H1 (cell line): ENCODE measurements around the gene AATK. TPM values are rescaled to one million over a fixed set of nuclear protein-coding genes. Genes with fewer than 3 reads are reported as not detected.
A peak's percentile ranks its signal among the peaks of the same experiment; 100 is the strongest.

ENCODE experiments used
- CTCF ChIA-PET: fragments of 300-600 bp; sonication (Branson Sonifier 250); formaldehyde crosslinking; loops from one replicate; lab custom pipeline; 2021; ENCODE audit not compliant: partially characterized antibody; lab: Charles Lee
- POLR2A ChIA-PET: fragments of 300-600 bp; sonication (Branson Sonifier 250); formaldehyde crosslinking; loops from one replicate; lab custom pipeline; 2021; ENCODE audit warnings: inconsistent platforms; ENCODE audit not compliant: partially characterized antibody; lab: Charles Lee
- DNase-seq, 2 experiments: peaks; one replicate each; pipeline versions ENCODE4 v3.0.0 to v3.0.0-alpha.2; 2010 to 2022; ENCODE audit warnings: low spot score in 2 of 2, low read depth in 1 of 2, mixed read lengths in 1 of 2
- FAIRE-seq: peaks from 2 replicates; lab custom pipeline; 2011; peaks lifted over from hg19 to GRCh38; lab: Jason Lieb, UNC
- H2AFZ ChIP-seq: 2 replicates; pipeline ENCODE4 v1.8.1; 2012; ENCODE audit warnings: low read length, inconsistent platforms
- H2AK5ac ChIP-seq: 2 replicates; pipeline ENCODE4 v1.6.1; 2013; ENCODE audit warnings: low read depth, low read length
- H2BK120ac ChIP-seq: replicated peaks from 2 replicates; pipeline ENCODE3; 2013; ENCODE audit warnings: low read depth, low read length, inconsistent platforms
- H2BK12ac ChIP-seq: 2 replicates; pipeline ENCODE4 v1.6.1; 2013; ENCODE audit warnings: low read depth, low read length
- H2BK15ac ChIP-seq: 2 replicates; pipeline ENCODE4 v1.6.1; 2013; ENCODE audit warnings: low read length
- H2BK20ac ChIP-seq: 2 replicates; pipeline ENCODE4 v1.6.1; 2013; ENCODE audit warnings: low read length
- H2BK5ac ChIP-seq: 2 replicates; pipeline ENCODE4 v1.6.1; 2013; ENCODE audit warnings: low read depth, low read length
- H3K14ac ChIP-seq: 2 replicates; pipeline ENCODE4 v1.6.1; 2013; ENCODE audit warnings: inconsistent platforms; ENCODE audit not compliant: insufficient read length
- H3K18ac ChIP-seq: 2 replicates; pipeline ENCODE4 v1.6.1; 2013; ENCODE audit warnings: low read length; ENCODE audit errors: extremely low read depth
- H3K23ac ChIP-seq: 2 replicates; pipeline ENCODE4 v1.6.1; 2013; ENCODE audit warnings: inconsistent platforms; ENCODE audit not compliant: insufficient read length
- H3K23me2 ChIP-seq: 2 replicates; pipeline ENCODE4 v1.6.1; 2013; ENCODE audit warnings: low read depth, low read length
- H3K27ac ChIP-seq: 2 replicates; pipeline ENCODE4 v1.6.1; 2011; ENCODE audit warnings: low read depth, low read length, inconsistent platforms
- H3K27me3 ChIP-seq, 4 experiments: replicated peaks in 1 of 4; 1 replicate in 1 of 4; 2 replicates in 3 of 4; pipeline versions ENCODE4 v1.6.1 to v1.8.1; 2011 to 2013; ENCODE audit warnings: low read length in 3 of 4, mild to moderate bottlenecking in 3 of 4, inconsistent platforms in 2 of 4, mixed read lengths in 2 of 4, moderate library complexity in 1 of 4; ENCODE audit not compliant: control insufficient read depth in 3 of 4, insufficient read depth in 3 of 4; ENCODE audit errors: extremely low read depth in 1 of 4
- H3K36me3 ChIP-seq, 4 experiments: 2 replicates each; pipeline versions ENCODE4 v1.6.1 to v1.8.1; 2011 to 2013; ENCODE audit warnings: mild to moderate bottlenecking in 4 of 4, low read length in 3 of 4, moderate library complexity in 2 of 4, control low read depth in 1 of 4, inconsistent platforms in 1 of 4; ENCODE audit not compliant: insufficient read depth in 4 of 4, control insufficient read depth in 2 of 4
- H3K4ac ChIP-seq: replicated peaks from 2 replicates; pipeline ENCODE3; 2013; ENCODE audit warnings: low read length, low read depth, mixed read lengths, inconsistent platforms; ENCODE audit not compliant: insufficient read length
- H3K4me1 ChIP-seq, 4 experiments: replicated peaks in 1 of 4; 1 replicate in 1 of 4; 2 replicates in 3 of 4; pipeline versions ENCODE4 v1.6.1 to v1.8.1; 2011 to 2013; ENCODE audit warnings: low read length in 3 of 4, inconsistent platforms in 2 of 4, mixed read lengths in 1 of 4; ENCODE audit not compliant: insufficient read depth in 4 of 4, control insufficient read depth in 3 of 4
- H3K4me2 ChIP-seq, 2 experiments: 2 replicates each; pipeline versions ENCODE4 v1.6.1 to v1.8.1; 2011 to 2013; ENCODE audit warnings: low read depth in 2 of 2, low read length in 2 of 2, control low read depth in 1 of 2, inconsistent platforms in 1 of 2, mild to moderate bottlenecking in 1 of 2; ENCODE audit not compliant: insufficient read depth in 1 of 2
- H3K4me3 ChIP-seq, 4 experiments: fragments of 200-600, 300-600 bp in 1 of 4; sonication (generic), shearing (Covaris generic), sonication (Bioruptor Twin) in 1 of 4; 2 replicates each; pipeline versions ENCODE4 v1.5.1 to v1.8.1; 2011 to 2016; ENCODE audit warnings: low read length in 4 of 4, low read depth in 3 of 4, control low read depth in 2 of 4, inconsistent platforms in 2 of 4, mild to moderate bottlenecking in 2 of 4, mixed read lengths in 1 of 4, moderate library complexity in 1 of 4; ENCODE audit not compliant: insufficient read depth in 2 of 4; ENCODE audit errors: extremely low read depth in 1 of 4
- H3K56ac ChIP-seq: replicated peaks from 2 replicates; pipeline ENCODE3; 2013; ENCODE audit warnings: low read depth, mild to moderate bottlenecking, mixed read lengths, low read length, inconsistent platforms; ENCODE audit not compliant: insufficient read length
- H3K79me1 ChIP-seq: 2 replicates; pipeline ENCODE4 v1.6.1; 2013; ENCODE audit warnings: low read depth, low read length, control low read depth
- H3K79me2 ChIP-seq, 2 experiments: 2 replicates each; pipeline versions ENCODE4 v1.6.1 to v1.8.1; 2012 to 2013; ENCODE audit warnings: low read length in 2 of 2, mild to moderate bottlenecking in 2 of 2, inconsistent platforms in 1 of 2; ENCODE audit not compliant: insufficient read depth in 2 of 2, control insufficient read depth in 1 of 2
- H3K9ac ChIP-seq, 4 experiments: replicated peaks in 1 of 4; 1 replicate in 1 of 4; 2 replicates in 3 of 4; pipeline versions ENCODE4 v1.6.1 to v1.8.1; 2011 to 2013; ENCODE audit warnings: low read depth in 3 of 4, low read length in 3 of 4, control low read depth in 2 of 4, mild to moderate bottlenecking in 2 of 4, moderate library complexity in 2 of 4, inconsistent platforms in 1 of 4; ENCODE audit errors: extremely low read depth in 1 of 4
- H3K9me3 ChIP-seq, 2 experiments: 2 replicates each; pipeline versions ENCODE4 v1.6.1 to v1.8.1; 2012 to 2013; ENCODE audit warnings: mild to moderate bottlenecking in 2 of 2, moderate library complexity in 2 of 2, control low read depth in 1 of 2, inconsistent platforms in 1 of 2, low read depth in 1 of 2, low read length in 1 of 2, mixed read lengths in 1 of 2; ENCODE audit not compliant: insufficient read depth in 2 of 2
- H4K20me1 ChIP-seq, 2 experiments: replicated peaks in 1 of 2; 2 replicates each; pipeline versions ENCODE3 to v1.8.1; 2011 to 2013; ENCODE audit warnings: inconsistent platforms in 2 of 2, low read length in 2 of 2, mild to moderate bottlenecking in 1 of 2; ENCODE audit not compliant: insufficient read depth in 2 of 2, control insufficient read depth in 1 of 2
- H4K5ac ChIP-seq: 2 replicates; pipeline ENCODE4 v1.6.1; 2013; ENCODE audit warnings: low read length, low read depth, mixed read lengths, inconsistent platforms; ENCODE audit not compliant: insufficient read length
- H4K8ac ChIP-seq: 2 replicates; pipeline ENCODE4 v1.8.0; 2013; ENCODE audit warnings: mild to moderate bottlenecking, moderate library complexity, low read length, inconsistent platforms; ENCODE audit not compliant: insufficient read depth; ENCODE audit errors: extremely low read depth
- H4K91ac ChIP-seq: replicated peaks from 2 replicates; pipeline ENCODE3; 2013; ENCODE audit warnings: low read length, mixed read lengths, inconsistent platforms; ENCODE audit not compliant: insufficient read length
- BACH1 ChIP-seq: IDR thresholded peaks from 2 replicates; pipeline ENCODE4 v1.6.1; 2012; ENCODE audit warnings: low read length, improper control_type of control experiment
- E2F6 ChIP-seq: IDR thresholded peaks from 2 replicates; pipeline ENCODE4 v1.6.1; 2012; ENCODE audit warnings: inconsistent platforms
- EZH2 ChIP-seq: fragments of 200-600 bp; sonication (generic); IDR thresholded peaks from 2 replicates; pipeline ENCODE4 v1.7.1; 2012; ENCODE audit warnings: low read depth, mild to moderate bottlenecking, moderate library complexity, low read length, inconsistent platforms; ENCODE audit not compliant: severe bottlenecking
- KDM4A ChIP-seq: IDR thresholded peaks from one replicate; pipeline ENCODE4 v1.7.1; 2012; ENCODE audit warnings: low read depth, mild to moderate bottlenecking, moderate library complexity, low read length, inconsistent platforms; ENCODE audit not compliant: severe bottlenecking
- MAX ChIP-seq: IDR thresholded peaks from 2 replicates; pipeline ENCODE4 v1.6.1; 2012; ENCODE audit warnings: inconsistent platforms
- SP2 ChIP-seq: IDR thresholded peaks from 2 replicates; pipeline ENCODE4 v1.6.1; 2012; ENCODE audit warnings: mild to moderate bottlenecking, low read length, inconsistent platforms
- WGBS, 2 experiments: shearing (Covaris generic) in 1 of 2; methylation state at CpG; one replicate each; pipeline versions ENCODE4 v1.1.6 to v1.1.7; 2013 to 2015; ENCODE audit warnings: low lambda C conversion rate in 2 of 2, mixed read lengths in 2 of 2, inconsistent platforms in 1 of 2, low coverage in 1 of 2, missing lambda C conversion rate in 1 of 2; ENCODE audit not compliant: insufficient replicate concordance in 2 of 2, insufficient coverage in 1 of 2, insufficient read length in 1 of 2; ENCODE audit errors: extremely low coverage in 1 of 2, missing lambda C conversion rate in 1 of 2; 5-methylcytosine and 5-hydroxymethylcytosine counted together
- polyA plus RNA-seq, 7 experiments: library from polyadenylated mRNA; depleted of rRNA in 3 of 7; stranded (reverse) in 5 of 7; unstranded in 2 of 7; fragments of >200 nt in 5 of 7; fragments of 200-250 nt in 2 of 7; gene quantifications; 1 replicate in 5 of 7; 2 replicates in 1 of 7; 4 replicates in 1 of 7; pipeline versions ENCODE4 v1.2.1 to v1.2.3, GENCODE V29; 2011 to 2013; ENCODE audit warnings: missing spikeins in 2 of 7, mixed read lengths in 2 of 7
- total RNA-seq: library from RNA; stranded (reverse); fragmentation: NEBNext Ultra II Directional; extraction: Animal tissue kit (Norgen Biotek cat#: 25700); gene quantifications from 2 replicates; pipeline ENCODE4 v1.2.1, GENCODE V29; 2021

AATK gene
- total and polyA plus RNA-seq, 2 of the 8 experiments (the other 6 are each of a cell fraction or from before 2014, with no cell fraction given): 1.7 to 3.5 TPM

GRCh38 chr17:81121841-81122733 lies 43.9 kb downstream of the AATK start:
- ChIA-PET POLR2A (interaction anchor here (0.8 to 1.3 kb wide), 3 partner anchors 10 to 55 kb away, joined by 3 to 5 read pairs (median 4); no protein-coding TSS in a partner anchor), CTCF (interaction anchor here (0.5 to 5.0 kb wide), 14 partner anchors 8 to 1069 kb away, joined by 3 to 24 read pairs (median 4); no protein-coding TSS in a partner anchor)
- Histone ChIP-seq H2AFZ (no peak overlapping the region), H4K20me1 (peaks cover 0 to 3% of the 10 kb centered on the region in 2 experiments), H4K5ac (no peak overlapping the region), H3K14ac (no peak overlapping the region), H4K8ac (peak overlapping the region; percentile 68; the same call in 1 of the 2 replicates), H3K4ac (no peak overlapping the region), H2BK120ac (no peak overlapping the region), H3K4me2 (peak overlapping the region in 1 of 2 experiments; percentile 69; a peak in 2 of 4 replicates), H4K91ac (no peak overlapping the region), H3K27ac (no peak overlapping the region), H3K18ac (no peak overlapping the region), H3K23ac (no peak overlapping the region), H2BK15ac (no peak overlapping the region), H3K9me3 (no peaks in the 10 kb centered on the region), H3K4me1 (peaks cover 0 to 16% (median 8%) of the 10 kb centered on the region in 4 experiments; a peak in 5 of 7 replicates), H2AK5ac (no peak overlapping the region), H3K36me3 (no peaks in the 10 kb centered on the region), H3K23me2 (peaks cover 3% of the 10 kb centered on the region; the same call in 1 of the 2 replicates), H3K4me3 (peak overlapping the region in 2 of 4 experiments; percentile 11 to 48; a peak in 4 of 8 replicates), H3K27me3 (peaks cover 0 to 11% (median 7%) of the 10 kb centered on the region in 4 experiments; a peak in 3 of 7 replicates), H2BK5ac (no peak overlapping the region), H2BK20ac (no peak overlapping the region), H3K79me2 (no peaks in the 10 kb centered on the region), H3K56ac (no peak overlapping the region), H2BK12ac (no peak overlapping the region), H3K79me1 (no peaks in the 10 kb centered on the region), H3K9ac (no peak overlapping the region)
- WGBS, 2 experiments: 38% methylated on average over 50 of the region's 109 CpGs; no CpG with 5 or more reads in 1 of the 2 experiments
- FAIRE-seq (no peak), DNase-seq (peak in 1 of 2 experiments; percentile 81)
- peak; percentile 10; the same call in 1 of the 2 replicates for TF ChIP-seq E2F6
- no peak for TF ChIP-seq SP2
- TF ChIP-seq BACH1: no peak
- peak; percentile 16 for TF ChIP-seq EZH2
- peak; percentile 6; the same call in 1 of the 2 replicates for TF ChIP-seq MAX
- peak; percentile 68 for TF ChIP-seq KDM4A
